H1 (cell line): ENCODE results near the gene FH. TPM values are rescaled to one million over a fixed set of nuclear protein-coding genes. Genes with fewer than 3 reads are reported as not detected.
A peak's percentile ranks its signal among the peaks of the same experiment; 100 is the strongest.

Source experiments
- CTCF ChIA-PET: fragments of 300-600 bp; sonication (Branson Sonifier 250); formaldehyde crosslinking; loops from one replicate; lab custom pipeline; 2021; ENCODE audit not compliant: partially characterized antibody; lab: Charles Lee
- POLR2A ChIA-PET: fragments of 300-600 bp; sonication (Branson Sonifier 250); formaldehyde crosslinking; loops from one replicate; lab custom pipeline; 2021; ENCODE audit warnings: inconsistent platforms; ENCODE audit not compliant: partially characterized antibody; lab: Charles Lee
- DNase-seq, 2 experiments: peaks; one replicate each; pipeline versions ENCODE4 v3.0.0 to v3.0.0-alpha.2; 2010 to 2022; ENCODE audit warnings: low spot score in 2 of 2, low read depth in 1 of 2, mixed read lengths in 1 of 2
- FAIRE-seq: peaks from 2 replicates; lab custom pipeline; 2011; peaks lifted over from hg19 to GRCh38; lab: Jason Lieb, UNC
- H2AFZ ChIP-seq: 2 replicates; pipeline ENCODE4 v1.8.1; 2012; ENCODE audit warnings: low read length, inconsistent platforms
- H2AK5ac ChIP-seq: 2 replicates; pipeline ENCODE4 v1.6.1; 2013; ENCODE audit warnings: low read depth, low read length
- H2BK120ac ChIP-seq: replicated peaks from 2 replicates; pipeline ENCODE3; 2013; ENCODE audit warnings: low read depth, low read length, inconsistent platforms
- H2BK12ac ChIP-seq: 2 replicates; pipeline ENCODE4 v1.6.1; 2013; ENCODE audit warnings: low read depth, low read length
- H2BK15ac ChIP-seq: 2 replicates; pipeline ENCODE4 v1.6.1; 2013; ENCODE audit warnings: low read length
- H2BK20ac ChIP-seq: 2 replicates; pipeline ENCODE4 v1.6.1; 2013; ENCODE audit warnings: low read length
- H2BK5ac ChIP-seq: 2 replicates; pipeline ENCODE4 v1.6.1; 2013; ENCODE audit warnings: low read depth, low read length
- H3K14ac ChIP-seq: 2 replicates; pipeline ENCODE4 v1.6.1; 2013; ENCODE audit warnings: inconsistent platforms; ENCODE audit not compliant: insufficient read length
- H3K18ac ChIP-seq: 2 replicates; pipeline ENCODE4 v1.6.1; 2013; ENCODE audit warnings: low read length; ENCODE audit errors: extremely low read depth
- H3K23ac ChIP-seq: 2 replicates; pipeline ENCODE4 v1.6.1; 2013; ENCODE audit warnings: inconsistent platforms; ENCODE audit not compliant: insufficient read length
- H3K23me2 ChIP-seq: 2 replicates; pipeline ENCODE4 v1.6.1; 2013; ENCODE audit warnings: low read depth, low read length
- H3K27ac ChIP-seq: 2 replicates; pipeline ENCODE4 v1.6.1; 2011; ENCODE audit warnings: low read depth, low read length, inconsistent platforms
- H3K27me3 ChIP-seq, 4 experiments: replicated peaks in 1 of 4; 1 replicate in 1 of 4; 2 replicates in 3 of 4; pipeline versions ENCODE4 v1.6.1 to v1.8.1; 2011 to 2013; ENCODE audit warnings: low read length in 3 of 4, mild to moderate bottlenecking in 3 of 4, inconsistent platforms in 2 of 4, mixed read lengths in 2 of 4, moderate library complexity in 1 of 4; ENCODE audit not compliant: control insufficient read depth in 3 of 4, insufficient read depth in 3 of 4; ENCODE audit errors: extremely low read depth in 1 of 4
- H3K36me3 ChIP-seq, 4 experiments: 2 replicates each; pipeline versions ENCODE4 v1.6.1 to v1.8.1; 2011 to 2013; ENCODE audit warnings: mild to moderate bottlenecking in 4 of 4, low read length in 3 of 4, moderate library complexity in 2 of 4, control low read depth in 1 of 4, inconsistent platforms in 1 of 4; ENCODE audit not compliant: insufficient read depth in 4 of 4, control insufficient read depth in 2 of 4
- H3K4ac ChIP-seq: replicated peaks from 2 replicates; pipeline ENCODE3; 2013; ENCODE audit warnings: low read length, low read depth, mixed read lengths, inconsistent platforms; ENCODE audit not compliant: insufficient read length
- H3K4me1 ChIP-seq, 4 experiments: replicated peaks in 1 of 4; 1 replicate in 1 of 4; 2 replicates in 3 of 4; pipeline versions ENCODE4 v1.6.1 to v1.8.1; 2011 to 2013; ENCODE audit warnings: low read length in 3 of 4, inconsistent platforms in 2 of 4, mixed read lengths in 1 of 4; ENCODE audit not compliant: insufficient read depth in 4 of 4, control insufficient read depth in 3 of 4
- H3K4me2 ChIP-seq, 2 experiments: 2 replicates each; pipeline versions ENCODE4 v1.6.1 to v1.8.1; 2011 to 2013; ENCODE audit warnings: low read depth in 2 of 2, low read length in 2 of 2, control low read depth in 1 of 2, inconsistent platforms in 1 of 2, mild to moderate bottlenecking in 1 of 2; ENCODE audit not compliant: insufficient read depth in 1 of 2
- H3K4me3 ChIP-seq, 4 experiments: fragments of 200-600, 300-600 bp in 1 of 4; sonication (generic), shearing (Covaris generic), sonication (Bioruptor Twin) in 1 of 4; 2 replicates each; pipeline versions ENCODE4 v1.5.1 to v1.8.1; 2011 to 2016; ENCODE audit warnings: low read length in 4 of 4, low read depth in 3 of 4, control low read depth in 2 of 4, inconsistent platforms in 2 of 4, mild to moderate bottlenecking in 2 of 4, mixed read lengths in 1 of 4, moderate library complexity in 1 of 4; ENCODE audit not compliant: insufficient read depth in 2 of 4; ENCODE audit errors: extremely low read depth in 1 of 4
- H3K56ac ChIP-seq: replicated peaks from 2 replicates; pipeline ENCODE3; 2013; ENCODE audit warnings: low read depth, mild to moderate bottlenecking, mixed read lengths, low read length, inconsistent platforms; ENCODE audit not compliant: insufficient read length
- H3K79me1 ChIP-seq: 2 replicates; pipeline ENCODE4 v1.6.1; 2013; ENCODE audit warnings: low read depth, low read length, control low read depth
- H3K79me2 ChIP-seq, 2 experiments: 2 replicates each; pipeline versions ENCODE4 v1.6.1 to v1.8.1; 2012 to 2013; ENCODE audit warnings: low read length in 2 of 2, mild to moderate bottlenecking in 2 of 2, inconsistent platforms in 1 of 2; ENCODE audit not compliant: insufficient read depth in 2 of 2, control insufficient read depth in 1 of 2
- H3K9ac ChIP-seq, 4 experiments: replicated peaks in 1 of 4; 1 replicate in 1 of 4; 2 replicates in 3 of 4; pipeline versions ENCODE4 v1.6.1 to v1.8.1; 2011 to 2013; ENCODE audit warnings: low read depth in 3 of 4, low read length in 3 of 4, control low read depth in 2 of 4, mild to moderate bottlenecking in 2 of 4, moderate library complexity in 2 of 4, inconsistent platforms in 1 of 4; ENCODE audit errors: extremely low read depth in 1 of 4
- H3K9me3 ChIP-seq, 2 experiments: 2 replicates each; pipeline versions ENCODE4 v1.6.1 to v1.8.1; 2012 to 2013; ENCODE audit warnings: mild to moderate bottlenecking in 2 of 2, moderate library complexity in 2 of 2, control low read depth in 1 of 2, inconsistent platforms in 1 of 2, low read depth in 1 of 2, low read length in 1 of 2, mixed read lengths in 1 of 2; ENCODE audit not compliant: insufficient read depth in 2 of 2
- H4K20me1 ChIP-seq, 2 experiments: replicated peaks in 1 of 2; 2 replicates each; pipeline versions ENCODE3 to v1.8.1; 2011 to 2013; ENCODE audit warnings: inconsistent platforms in 2 of 2, low read length in 2 of 2, mild to moderate bottlenecking in 1 of 2; ENCODE audit not compliant: insufficient read depth in 2 of 2, control insufficient read depth in 1 of 2
- H4K5ac ChIP-seq: 2 replicates; pipeline ENCODE4 v1.6.1; 2013; ENCODE audit warnings: low read length, low read depth, mixed read lengths, inconsistent platforms; ENCODE audit not compliant: insufficient read length
- H4K8ac ChIP-seq: 2 replicates; pipeline ENCODE4 v1.8.0; 2013; ENCODE audit warnings: mild to moderate bottlenecking, moderate library complexity, low read length, inconsistent platforms; ENCODE audit not compliant: insufficient read depth; ENCODE audit errors: extremely low read depth
- H4K91ac ChIP-seq: replicated peaks from 2 replicates; pipeline ENCODE3; 2013; ENCODE audit warnings: low read length, mixed read lengths, inconsistent platforms; ENCODE audit not compliant: insufficient read length
- ATF2 ChIP-seq: IDR thresholded peaks from 2 replicates; pipeline ENCODE4 v1.6.1; 2012; ENCODE audit warnings: low read length, inconsistent platforms
- BCL11A ChIP-seq, 2 experiments: IDR thresholded peaks; one replicate each; pipeline ENCODE4 v1.6.1; 2011; ENCODE audit warnings: low read depth in 2 of 2, low read length in 2 of 2, mild to moderate bottlenecking in 2 of 2
- HDAC2 ChIP-seq, 2 experiments: fragments of 300-600 bp in 1 of 2; sonication (generic) in 1 of 2; IDR thresholded peaks; 2 replicates each; pipeline ENCODE4 v1.6.1; 2011 to 2012; ENCODE audit warnings: low read depth in 2 of 2, low read length in 2 of 2, mild to moderate bottlenecking in 2 of 2, moderate library complexity in 2 of 2, borderline replicate concordance in 1 of 2, inconsistent platforms in 1 of 2
- KDM4A ChIP-seq: IDR thresholded peaks from one replicate; pipeline ENCODE4 v1.7.1; 2012; ENCODE audit warnings: low read depth, mild to moderate bottlenecking, moderate library complexity, low read length, inconsistent platforms; ENCODE audit not compliant: severe bottlenecking
- RAD21 ChIP-seq, 2 experiments: IDR thresholded peaks in 1 of 2; conservative IDR thresholded peaks in 1 of 2; 2 replicates each; pipeline ENCODE4 v1.6.1; 2011; ENCODE audit warnings: low read depth in 2 of 2, low read length in 2 of 2, improper control_type of control experiment in 1 of 2, inconsistent platforms in 1 of 2, mild to moderate bottlenecking in 1 of 2, moderate library complexity in 1 of 2
- SIN3A ChIP-seq, 2 experiments: IDR thresholded peaks in 1 of 2; conservative IDR thresholded peaks in 1 of 2; 2 replicates each; pipeline ENCODE4 v1.6.1; 2011 to 2012; ENCODE audit warnings: low read length in 2 of 2, improper control_type of control experiment in 1 of 2, low read depth in 1 of 2, mild to moderate bottlenecking in 1 of 2
- SP1 ChIP-seq: IDR thresholded peaks from 2 replicates; pipeline ENCODE4 v1.6.1; 2011; ENCODE audit warnings: low read depth, low read length
- TAF7 ChIP-seq: optimal IDR thresholded peaks from 2 replicates; pipeline ENCODE3; 2011; ENCODE audit warnings: low read depth, mild to moderate bottlenecking, inconsistent platforms, low read length, moderate library complexity, borderline replicate concordance
- WGBS, 2 experiments: shearing (Covaris generic) in 1 of 2; methylation state at CpG; one replicate each; pipeline versions ENCODE4 v1.1.6 to v1.1.7; 2013 to 2015; ENCODE audit warnings: low lambda C conversion rate in 2 of 2, mixed read lengths in 2 of 2, inconsistent platforms in 1 of 2, low coverage in 1 of 2, missing lambda C conversion rate in 1 of 2; ENCODE audit not compliant: insufficient replicate concordance in 2 of 2, insufficient coverage in 1 of 2, insufficient read length in 1 of 2; ENCODE audit errors: extremely low coverage in 1 of 2, missing lambda C conversion rate in 1 of 2; 5-methylcytosine and 5-hydroxymethylcytosine counted together
- polyA plus RNA-seq, 7 experiments: library from polyadenylated mRNA; depleted of rRNA in 3 of 7; stranded (reverse) in 5 of 7; unstranded in 2 of 7; fragments of >200 nt in 5 of 7; fragments of 200-250 nt in 2 of 7; gene quantifications; 1 replicate in 5 of 7; 2 replicates in 1 of 7; 4 replicates in 1 of 7; pipeline versions ENCODE4 v1.2.1 to v1.2.3, GENCODE V29; 2011 to 2013; ENCODE audit warnings: missing spikeins in 2 of 7, mixed read lengths in 2 of 7
- total RNA-seq: library from RNA; stranded (reverse); fragmentation: NEBNext Ultra II Directional; extraction: Animal tissue kit (Norgen Biotek cat#: 25700); gene quantifications from 2 replicates; pipeline ENCODE4 v1.2.1, GENCODE V29; 2021

The FH gene
- total and polyA plus RNA-seq, 2 of the 8 experiments (the other 6 are each of a cell fraction or from before 2014, with no cell fraction given): 45.0 to 81.9 TPM

- FAIRE-seq (no peak), DNase-seq (no peak)
- Histone ChIP-seq H2AFZ (no peak overlapping the region), H3K18ac (no peak overlapping the region), H2BK120ac (no peak overlapping the region), H3K23ac (no peak overlapping the region), H3K23me2 (no peaks in the 10 kb centered on the region), H3K27ac (no peak overlapping the region), H4K91ac (no peak overlapping the region), H3K4me1 (no peaks in the 10 kb centered on the region), H4K20me1 (no peaks in the 10 kb centered on the region), H4K5ac (no peak overlapping the region), H2BK20ac (no peak overlapping the region), H3K4me2 (no peak overlapping the region), H3K27me3 (no peaks in the 10 kb centered on the region), H3K36me3 (no peaks in the 10 kb centered on the region), H2BK15ac (no peak overlapping the region), H2BK12ac (no peak overlapping the region), H3K79me1 (no peaks in the 10 kb centered on the region), H2BK5ac (no peak overlapping the region), H3K9ac (no peak overlapping the region), H3K4ac (no peak overlapping the region), H3K4me3 (no peak overlapping the region), H3K79me2 (no peaks in the 10 kb centered on the region), H2AK5ac (no peak overlapping the region), H3K9me3 (no peaks in the 10 kb centered on the region), H3K56ac (no peak overlapping the region), H3K14ac (no peak overlapping the region), H4K8ac (peak overlapping the region; percentile 68; the same call in 1 of the 2 replicates)
- POLR2A ChIA-PET: no interaction called here
- CTCF ChIA-PET: interaction anchor here (0.7 to 1.2 kb wide), 2 partner anchors 12 to 78 kb away, joined by 3 to 7 read pairs; no protein-coding TSS in a partner anchor
- TF ChIP-seq KDM4A: no peak
- TF ChIP-seq BCL11A (IDR thresholded peaks at IDR 0.05; ENCODE audit: low read depth in 2 of 2, low read length in 2 of 2): no peak
- TF ChIP-seq SIN3A (conservative IDR thresholded peaks at IDR 0.05 in 1 of 2, IDR thresholded peaks at IDR 0.05 in 1 of 2; ENCODE audit: low read depth in 1 of 2, low read length in 2 of 2): no peak
- no peak for TF ChIP-seq SP1
- no peak for TF ChIP-seq RAD21 (IDR thresholded peaks at IDR 0.05 in 1 of 2, conservative IDR thresholded peaks at IDR 0.05 in 1 of 2; ENCODE audit: low read depth in 2 of 2, low read length in 2 of 2)
- TF ChIP-seq ATF2: no peak
- no peak for TF ChIP-seq HDAC2 (IDR thresholded peaks at IDR 0.05; ENCODE audit: borderline replicate concordance in 1 of 2, low read depth in 2 of 2, low read length in 2 of 2)
- TF ChIP-seq TAF7: no peak
- 90% methylated on average over 7 of the region's 7 CpGs; no CpG with 5 or more reads in 1 of the 2 experiments for WGBS, 2 experiments
These were observed 13.3 kb upstream of the FH start for GRCh38 chr1:241532864-241533263.
